Gastroesophageal sphincter (tissue), 3 donors: ENCODE measurements around the gene TAF10.

Experiments used
- EP300 ChIP-seq: sonication (generic); formaldehyde crosslinking; IDR thresholded peaks from one replicate; pipeline ENCODE4 v1.6.1; 2017; ENCODE audit warnings: antibody characterized with exemption, mild to moderate bottlenecking
- POLR2A ChIP-seq, 2 donors: fragments of 450-650 bp; IDR thresholded peaks; one replicate each; pipeline ENCODE4 v1.6.1; 2017; ENCODE audit warnings: antibody characterized with exemption in 2 of 2, mild to moderate bottlenecking in 2 of 2, moderate library complexity in 1 of 2
- POLR2AphosphoS5 ChIP-seq: sonication (generic); formaldehyde crosslinking; IDR thresholded peaks from one replicate; pipeline ENCODE4 v1.6.1; 2017; ENCODE audit warnings: antibody characterized with exemption
- TF ChIP-seq, protein P1 (sequence below), 4 experiments: fragments of 200-600 bp in 2 of 4; fragments of 450-650 bp in 2 of 4; sonication (generic) in 1 of 4; IDR thresholded peaks; one replicate each; pipeline ENCODE4 v1.5.1; 2017 to 2019; ENCODE audit warnings: antibody characterized with exemption in 4 of 4, mild to moderate bottlenecking in 2 of 4, moderate library complexity in 2 of 4

DNA sequence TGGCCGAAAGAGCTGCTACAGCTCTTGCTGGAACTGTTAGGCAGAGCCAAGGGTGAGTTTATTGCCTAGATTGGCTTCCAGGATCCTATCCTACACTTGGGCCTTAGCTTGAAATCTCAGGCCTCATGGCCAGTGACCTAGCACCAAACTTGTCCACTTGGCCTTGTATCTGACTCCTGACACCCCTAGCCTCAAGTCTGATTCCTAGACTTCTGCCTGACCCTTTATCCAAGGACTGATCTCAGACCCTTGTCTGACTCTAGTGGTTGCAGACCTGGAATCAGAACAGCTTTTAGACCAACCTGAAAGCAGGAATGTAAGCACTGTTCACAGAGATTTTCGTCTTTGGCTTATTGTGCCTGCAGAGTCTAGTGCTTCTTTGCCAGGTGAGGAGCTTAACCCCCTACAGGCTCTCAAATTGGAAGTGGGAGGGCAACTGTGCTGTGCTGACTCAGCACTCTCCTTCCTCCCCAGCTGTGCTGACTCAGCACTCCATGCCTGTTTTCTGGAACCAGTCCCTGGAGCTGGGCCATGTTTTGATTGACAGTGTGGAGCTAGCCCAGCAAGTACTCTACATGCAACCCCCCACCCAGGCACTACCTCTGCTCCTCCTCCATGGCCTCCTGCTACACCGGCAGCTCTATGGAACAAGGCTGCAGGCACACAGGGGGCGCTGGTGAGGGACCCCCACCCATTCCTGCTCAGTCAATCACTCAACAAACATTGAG, 43.7 kb downstream of the TAF10 start:
- TF ChIP-seq POLR2AphosphoS5: no peak
- TF ChIP-seq, protein P1, sequence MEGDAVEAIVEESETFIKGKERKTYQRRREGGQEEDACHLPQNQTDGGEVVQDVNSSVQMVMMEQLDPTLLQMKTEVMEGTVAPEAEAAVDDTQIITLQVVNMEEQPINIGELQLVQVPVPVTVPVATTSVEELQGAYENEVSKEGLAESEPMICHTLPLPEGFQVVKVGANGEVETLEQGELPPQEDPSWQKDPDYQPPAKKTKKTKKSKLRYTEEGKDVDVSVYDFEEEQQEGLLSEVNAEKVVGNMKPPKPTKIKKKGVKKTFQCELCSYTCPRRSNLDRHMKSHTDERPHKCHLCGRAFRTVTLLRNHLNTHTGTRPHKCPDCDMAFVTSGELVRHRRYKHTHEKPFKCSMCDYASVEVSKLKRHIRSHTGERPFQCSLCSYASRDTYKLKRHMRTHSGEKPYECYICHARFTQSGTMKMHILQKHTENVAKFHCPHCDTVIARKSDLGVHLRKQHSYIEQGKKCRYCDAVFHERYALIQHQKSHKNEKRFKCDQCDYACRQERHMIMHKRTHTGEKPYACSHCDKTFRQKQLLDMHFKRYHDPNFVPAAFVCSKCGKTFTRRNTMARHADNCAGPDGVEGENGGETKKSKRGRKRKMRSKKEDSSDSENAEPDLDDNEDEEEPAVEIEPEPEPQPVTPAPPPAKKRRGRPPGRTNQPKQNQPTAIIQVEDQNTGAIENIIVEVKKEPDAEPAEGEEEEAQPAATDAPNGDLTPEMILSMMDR (IDR thresholded peaks at IDR 0.05): no peak
- TF ChIP-seq POLR2A (IDR thresholded peaks at IDR 0.05): no peak
- no peak for TF ChIP-seq EP300
